Parathyroid adenoma (tissue), 2 donors: ENCODE measurements around the gene NRAP.

Experiments
- H2AFZ ChIP-seq: fragments of 300-600 bp; sonication (generic); one replicate; pipeline ENCODE4 v1.7.0; 2017; ENCODE audit warnings: antibody characterized with exemption, mild to moderate bottlenecking
- H3K27ac ChIP-seq: fragments of 300-600 bp; sonication (generic); one replicate; pipeline ENCODE4 v1.7.0; 2017
- H3K27me3 ChIP-seq: fragments of 300-600 bp; sonication (generic); one replicate; pipeline ENCODE4 v1.7.0; 2017; ENCODE audit warnings: low read length; ENCODE audit not compliant: control insufficient read depth, insufficient read depth
- H3K36me3 ChIP-seq: fragments of 300-600 bp; sonication (generic); one replicate; pipeline ENCODE4 v1.7.0; 2017; ENCODE audit warnings: low read length; ENCODE audit not compliant: control insufficient read depth, insufficient read depth
- H3K4me1 ChIP-seq: fragments of 300-600 bp; sonication (generic); one replicate; pipeline ENCODE4 v1.7.0; 2017; ENCODE audit warnings: control low read depth
- H3K4me2 ChIP-seq: fragments of 300-600 bp; sonication (generic); one replicate; pipeline ENCODE4 v1.7.0; 2017; ENCODE audit warnings: low read length
- H3K4me3 ChIP-seq: fragments of 300-600 bp; sonication (generic); one replicate; pipeline ENCODE4 v1.7.0; 2017; ENCODE audit warnings: low read depth, low read length
- H3K79me2 ChIP-seq: fragments of 300-600 bp; sonication (generic); one replicate; pipeline ENCODE4 v1.7.0; 2017; ENCODE audit warnings: control low read depth
- H3K9ac ChIP-seq: fragments of 300-600 bp; sonication (generic); one replicate; pipeline ENCODE4 v1.7.0; 2017; ENCODE audit warnings: mild to moderate bottlenecking
- H3K9me3 ChIP-seq: fragments of 300-600 bp; sonication (generic); one replicate; pipeline ENCODE4 v1.7.0; 2017; ENCODE audit warnings: low read length; ENCODE audit not compliant: control insufficient read depth
- CTCF ChIP-seq: fragments of 300-600 bp; sonication (generic); IDR thresholded peaks from one replicate; pipeline ENCODE4 v1.7.0; 2017; ENCODE audit warnings: antibody characterized with exemption, mild to moderate bottlenecking
- donor health status: primary hyperparathyroidism.

The NRAP gene

GRCh38 chr10:113620936-113621335 is 42.9 kb downstream of the NRAP start:
- Histone ChIP-seq H3K4me2 (no peak overlapping the region), H3K27ac (no peak overlapping the region)

GRCh38 chr10:113620511-113620910 is 43.3 kb downstream of the NRAP start:
- no peak overlapping the region for H2AFZ ChIP-seq
- no peaks in the 10 kb centered on the region for H3K4me1 ChIP-seq
- TF ChIP-seq CTCF: no peak
- H3K27me3 ChIP-seq: no peaks in the 10 kb centered on the region
- no peak overlapping the region for H3K4me3 ChIP-seq
- H3K4me2 ChIP-seq: no peak overlapping the region
- no peaks in the 10 kb centered on the region for H3K36me3 ChIP-seq
- H3K27ac ChIP-seq: no peak overlapping the region
- no peak overlapping the region for H3K9ac ChIP-seq
- no peaks in the 10 kb centered on the region for H3K9me3 ChIP-seq
- no peaks in the 10 kb centered on the region for H3K79me2 ChIP-seq

More at GRCh38 chr10:113620936-113621335, 42.9 kb downstream of the NRAP start:
- H3K9ac ChIP-seq: no peak overlapping the region
- TF ChIP-seq CTCF: no peak
- H3K9me3 ChIP-seq: no peaks in the 10 kb centered on the region
- no peaks in the 10 kb centered on the region for H3K36me3 ChIP-seq
- no peak overlapping the region for H3K4me3 ChIP-seq
- no peak overlapping the region for H2AFZ ChIP-seq
- H3K27me3 ChIP-seq: no peaks in the 10 kb centered on the region
- H3K79me2 ChIP-seq: no peaks in the 10 kb centered on the region
- H3K4me1 ChIP-seq: no peaks in the 10 kb centered on the region

- Histone ChIP-seq H2AFZ (no peak overlapping the region), H3K27me3 (no peaks in the 10 kb centered on the region), H3K27ac (no peak overlapping the region), H3K79me2 (no peaks in the 10 kb centered on the region), H3K4me2 (no peak overlapping the region), H3K36me3 (no peaks in the 10 kb centered on the region), H3K9ac (no peak overlapping the region), H3K9me3 (no peaks in the 10 kb centered on the region), H3K4me1 (no peaks in the 10 kb centered on the region), H3K4me3 (no peak overlapping the region)
- no peak for TF ChIP-seq CTCF
Measured at GRCh38 chr10:113619401-113619800, 44.4 kb downstream of the NRAP start.

- no peak for TF ChIP-seq CTCF
- Histone ChIP-seq H3K9me3 (no peaks in the 10 kb centered on the region), H3K36me3 (no peaks in the 10 kb centered on the region), H3K27me3 (no peaks in the 10 kb centered on the region), H3K4me2 (no peak overlapping the region), H3K4me1 (no peaks in the 10 kb centered on the region), H3K79me2 (no peaks in the 10 kb centered on the region), H3K27ac (no peak overlapping the region), H2AFZ (no peak overlapping the region), H3K4me3 (no peak overlapping the region), H3K9ac (no peak overlapping the region)
Measured at GRCh38 chr10:113618338-113618737, 45.5 kb downstream of the NRAP start.

GRCh38 chr10:113617086-113617485 is 46.8 kb downstream of the NRAP start:
- no peak overlapping the region for H2AFZ ChIP-seq
- H3K9ac ChIP-seq: no peak overlapping the region
- H3K27ac ChIP-seq: no peak overlapping the region
- H3K79me2 ChIP-seq: no peaks in the 10 kb centered on the region
- H3K27me3 ChIP-seq: no peaks in the 10 kb centered on the region
- no peak for TF ChIP-seq CTCF
- H3K4me2 ChIP-seq: no peak overlapping the region
- H3K9me3 ChIP-seq: no peaks in the 10 kb centered on the region
- no peaks in the 10 kb centered on the region for H3K36me3 ChIP-seq
- no peak overlapping the region for H3K4me3 ChIP-seq
- no peaks in the 10 kb centered on the region for H3K4me1 ChIP-seq
